ENCODE results near the gene PHF10.
"Not testable (repeated sequence)": the region's sequence is repeated elsewhere in the genome, so short reads cannot be mapped to it uniquely, and the experiment has no call there.

Gene PHF10

GRCh38 chr6:169724494-169725124, at the start of gene PHF10:
TSS of gene PHF10 (minus strand) at chr6:169724500. CDS start at chr6:169723931, 569 bp downstream.
- peak in 50 of 51 donors; percentile 13 to 82 (median 52) for DNase-seq

DNA sequence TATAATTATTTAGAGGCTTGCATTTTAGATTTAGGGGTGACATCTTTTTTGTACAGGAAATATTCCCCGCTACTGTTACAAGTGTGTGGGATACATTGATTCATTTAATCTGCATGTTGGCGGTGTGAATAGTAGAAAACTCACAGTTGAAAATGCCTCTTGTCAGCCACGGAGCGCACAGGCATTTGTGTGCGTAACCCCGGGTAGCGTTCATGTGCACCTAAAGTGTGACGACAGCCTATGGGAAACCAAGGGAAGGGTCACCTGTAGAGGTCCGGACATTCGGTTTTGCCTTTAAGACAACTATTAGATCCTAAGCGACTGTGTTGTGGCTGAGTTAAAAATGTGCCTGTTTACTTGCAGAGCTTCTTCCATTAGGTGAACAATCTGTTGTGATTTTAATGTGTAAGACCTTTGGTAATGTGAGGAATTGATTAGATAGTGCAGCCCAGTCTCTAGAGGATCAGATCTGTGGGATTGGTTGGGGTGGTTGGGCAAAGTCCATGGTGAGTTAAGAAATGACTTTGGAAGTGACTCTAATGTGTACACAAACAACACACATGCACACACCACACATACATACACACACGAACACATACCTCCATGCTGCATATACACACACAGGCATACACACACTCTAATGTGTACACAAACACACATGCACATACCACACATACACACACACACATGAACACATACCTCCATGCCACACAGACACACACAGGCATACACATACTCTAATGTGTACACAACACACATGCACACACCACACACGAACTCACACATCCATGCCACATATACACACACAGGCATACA, 42.8 kb upstream of the PHF10 start:
- DNase-seq = no peak

DNA sequence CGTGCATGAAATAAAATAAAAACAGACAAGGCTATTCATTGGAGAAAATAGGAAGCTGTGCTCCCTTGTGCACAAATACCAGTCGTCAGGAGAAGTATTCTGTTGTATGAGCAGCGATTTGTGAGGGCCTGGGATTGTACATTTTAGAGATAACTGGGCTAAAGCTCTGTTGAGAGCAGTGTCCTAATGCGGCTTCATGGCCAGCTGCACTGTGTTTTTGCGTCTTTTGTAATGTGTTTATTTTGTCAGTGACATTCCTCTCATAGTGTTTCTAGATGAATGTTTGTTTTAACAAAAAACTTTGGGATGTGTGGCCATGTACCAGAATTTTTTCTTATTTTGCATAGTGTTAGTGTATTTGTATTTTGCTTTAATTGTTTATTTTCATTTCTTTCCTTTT, 41.9 kb upstream of the PHF10 start:
- DNase-seq = no peak

DNA sequence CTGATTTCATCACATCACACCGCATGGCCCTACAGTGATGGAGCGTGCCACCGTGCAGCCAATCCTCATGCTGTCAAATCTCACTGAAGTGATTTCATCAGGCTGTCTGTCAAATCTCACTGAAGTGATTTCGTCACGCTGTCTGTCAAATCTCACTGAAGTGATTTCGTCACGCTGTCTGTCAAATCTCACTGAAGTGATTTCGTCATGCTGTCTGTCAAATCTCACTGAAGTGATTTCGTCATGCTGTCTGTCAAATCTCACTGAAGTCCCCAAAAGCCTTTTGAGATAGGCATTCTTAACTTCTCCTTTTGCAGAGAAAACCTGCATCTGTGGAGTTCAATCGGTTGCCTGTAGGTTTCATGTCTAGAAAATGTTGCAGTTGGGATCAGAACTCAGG, 41.5 kb upstream of the PHF10 start:
- DNase-seq = not testable (repeated sequence)

- no peak for DNase-seq
Observed at GRCh38 chr6:169763881-169764280, 39.6 kb upstream of the PHF10 start.

DNA sequence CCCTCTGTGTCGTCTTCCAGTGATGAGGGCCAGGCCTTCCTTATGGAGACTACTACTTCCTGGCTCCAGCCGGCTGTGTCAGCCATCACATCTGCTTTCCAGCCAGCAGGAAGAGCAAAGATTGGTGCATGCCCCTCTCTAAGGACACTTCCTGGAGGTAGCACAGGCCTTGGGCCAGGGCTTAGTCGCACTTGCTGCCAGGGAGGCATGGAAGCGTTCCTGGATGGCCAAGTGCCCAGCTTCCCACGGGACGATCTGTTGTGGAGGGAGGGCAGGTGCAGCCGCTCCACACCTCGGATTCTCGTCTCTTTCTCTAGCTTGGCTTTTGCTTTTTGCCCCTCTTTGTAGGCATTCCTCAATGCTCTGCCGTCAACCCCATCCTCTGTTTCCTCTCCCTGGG, 39.0 kb upstream of the PHF10 start:
- DNase-seq = no peak

- no peak for DNase-seq
Observed at GRCh38 chr6:169755162-169755561, 30.9 kb upstream of the PHF10 start.

DNA sequence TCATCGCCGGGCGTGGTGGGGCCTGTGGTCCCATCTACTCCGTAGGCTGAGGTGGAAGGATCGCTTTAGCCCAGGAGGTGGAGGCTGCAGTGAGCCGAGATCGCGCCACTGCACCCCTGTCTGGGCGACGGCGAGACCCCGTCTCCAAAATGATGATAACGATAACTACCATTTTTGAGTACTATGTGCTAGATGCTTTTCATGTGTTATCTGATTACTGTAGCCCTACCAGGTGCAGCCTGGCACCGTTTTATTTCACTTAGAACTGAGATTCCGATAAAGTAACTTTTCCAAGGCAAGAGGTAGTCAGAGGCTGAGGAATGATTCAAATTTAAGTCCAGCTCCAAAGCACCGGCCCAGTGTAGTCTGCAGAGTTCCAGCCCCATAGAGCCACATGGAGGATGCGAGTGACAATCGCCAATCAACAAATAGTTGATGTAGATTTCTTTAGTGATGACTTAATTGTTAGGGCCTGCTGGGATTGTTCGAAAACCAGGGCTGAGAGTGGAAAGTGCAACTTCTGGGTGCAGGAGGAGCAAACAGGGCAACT, 27.8 kb upstream of the PHF10 start:
- DNase-seq = peak in 4 of 51 donors; percentile 8 to 49 (median 30)

DNA sequence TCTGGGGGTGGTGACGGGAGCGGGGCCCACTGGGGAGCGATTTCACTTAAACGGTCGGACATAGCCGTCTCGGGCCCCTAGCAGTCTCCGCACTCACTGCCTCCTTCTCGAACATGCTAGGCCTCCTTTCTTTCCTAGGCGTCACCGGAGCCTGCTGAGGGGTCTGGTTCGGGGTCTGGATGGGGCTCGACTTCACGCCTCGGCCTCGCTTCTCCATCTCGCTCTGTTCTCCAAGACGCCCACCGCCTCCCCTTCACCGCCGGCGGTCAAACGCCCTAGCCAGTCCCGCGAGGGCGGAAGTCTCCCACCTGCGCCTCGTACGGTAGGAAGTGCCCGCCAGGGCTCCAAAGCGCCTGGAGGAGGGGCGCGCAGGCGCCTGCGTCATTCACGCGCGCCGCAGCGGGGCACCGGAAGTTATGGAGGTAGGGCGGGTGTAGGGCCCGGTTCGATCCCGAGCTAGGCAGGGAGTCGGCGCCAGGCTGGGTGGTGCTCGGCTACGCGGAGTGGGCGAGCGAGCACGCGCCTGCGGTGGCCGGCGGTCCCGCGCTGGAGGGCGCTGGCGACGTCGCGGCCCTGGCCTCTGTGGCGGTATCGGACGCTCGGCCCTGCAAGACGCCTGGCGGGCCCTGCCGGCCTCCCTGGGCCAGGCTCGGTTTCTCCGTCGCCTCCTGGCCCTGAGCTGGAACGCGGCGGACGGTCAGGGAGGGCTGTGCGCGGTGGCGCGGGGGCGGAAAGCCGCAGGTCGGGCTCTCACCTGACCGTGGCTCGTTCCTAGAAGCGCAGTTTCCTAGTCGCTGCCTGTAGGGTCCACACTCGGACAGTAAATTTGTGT, 27.2 kb upstream of the PHF10 start, which contains the start of the genes DYNLT2 and ERMARD:
Gene DYNLT2, minus strand, starts transcription at position 331 of the 832 bp plus-strand sequence. Its CDS starts 114 bp downstream, at position 217.
Gene ERMARD, plus strand, starts transcription at position 381 of the 832 bp plus-strand sequence. Its CDS starts 36 bp downstream, at position 417.
- DNase-seq = peak; percentile 69 to 95 (median 88)

- no peak for DNase-seq
Observed at GRCh38 chr6:169746556-169746955, 22.3 kb upstream of the PHF10 start.

GRCh38 chr6:169745405-169745804, 21.1 kb upstream of the PHF10 start:
- no peak for DNase-seq

DNA sequence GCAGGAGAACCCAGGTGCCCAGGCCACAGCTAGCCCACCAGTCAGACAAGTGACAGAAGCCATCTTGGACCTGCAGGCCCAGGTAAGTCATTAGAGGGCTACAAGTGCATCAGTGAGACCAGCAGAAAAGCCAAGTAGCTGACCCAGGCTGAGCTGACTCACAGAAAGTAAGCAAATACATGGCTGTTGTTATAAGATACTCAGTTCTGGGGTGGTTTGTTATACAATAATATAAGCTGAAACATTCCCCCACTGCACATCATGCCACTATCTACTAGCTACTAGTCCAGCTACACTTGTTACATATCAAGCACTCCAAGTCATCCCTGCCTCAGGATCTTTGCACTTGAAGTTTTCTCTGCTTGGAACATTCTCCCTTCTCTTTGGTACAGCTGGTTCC, 17.0 kb upstream of the PHF10 start:
- no peak for DNase-seq

DNA sequence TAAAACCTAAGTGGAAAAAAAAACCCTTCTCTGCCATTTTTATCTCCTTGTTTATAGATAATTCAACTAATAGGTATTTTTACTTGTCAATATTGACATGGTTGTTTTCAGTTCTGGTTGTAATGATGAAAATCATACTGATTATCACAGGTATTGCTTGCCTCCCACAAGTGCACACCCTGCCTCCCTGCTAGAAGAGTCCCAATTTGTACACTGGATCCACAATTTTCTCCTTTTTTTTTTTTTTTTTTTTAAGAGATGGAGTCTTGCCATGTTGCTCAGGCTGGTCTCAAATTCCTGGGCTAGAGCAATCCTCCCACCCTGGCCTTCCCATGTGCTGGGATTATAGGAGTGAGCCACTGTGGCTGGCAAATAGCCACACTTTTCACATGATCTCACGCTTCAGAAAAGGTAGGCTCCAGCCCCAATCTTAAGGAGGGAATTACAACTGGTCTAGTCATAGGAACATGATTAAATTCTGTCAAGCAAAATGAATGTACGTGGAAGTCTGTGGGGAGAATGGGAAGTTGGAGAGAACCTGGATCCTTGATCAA, 14.8 kb upstream of the PHF10 start:
- no peak for DNase-seq

GRCh38 chr6:169738204-169738975, 14.1 kb upstream of the PHF10 start:
- no peak for DNase-seq

GRCh38 chr6:169729961-169730360, 5.7 kb upstream of the PHF10 start:
- DNase-seq = no peak

DNA sequence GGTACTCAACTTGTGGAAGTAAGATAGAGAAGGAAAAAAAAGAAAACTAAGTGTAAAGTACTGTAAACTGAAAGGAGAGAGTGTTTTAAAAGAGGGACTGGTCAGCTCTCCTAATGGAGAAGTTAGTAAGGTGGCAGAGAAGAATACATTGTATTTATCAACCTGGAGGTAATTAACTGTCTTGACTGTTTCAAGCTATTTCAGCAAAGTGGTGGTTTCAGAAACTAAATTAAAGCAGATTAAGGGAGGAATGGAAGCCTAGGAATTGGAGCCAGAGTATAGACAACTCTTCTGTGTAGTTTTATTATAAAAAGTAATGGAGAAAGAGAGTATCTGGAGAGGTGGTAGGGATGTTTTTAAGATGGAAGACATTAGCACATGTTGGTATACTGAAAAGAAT, 2.7 kb upstream of the PHF10 start:
- DNase-seq = no peak

GRCh38 chr6:169726049-169726400, 1.7 kb upstream of the PHF10 start:
- DNase-seq = no peak

GRCh38 chr6:169725125-169726048, 1.1 kb upstream of the PHF10 start:
- peak in 33 of 51 donors; percentile 5 to 72 (median 25) for DNase-seq

GRCh38 chr6:169723991-169724493, 258 bp downstream of the PHF10 start:
- DNase-seq = peak in 22 of 51 donors; percentile 20 to 70 (median 46)

Data from hypothalamus (tissue), 51 donors.